ENCODE data around the gene SNX21.
"Not testable (repeated sequence)": the region's sequence is repeated elsewhere in the genome, so short reads cannot be mapped to it uniquely, and the experiment has no call there.

The SNX21 gene

DNA sequence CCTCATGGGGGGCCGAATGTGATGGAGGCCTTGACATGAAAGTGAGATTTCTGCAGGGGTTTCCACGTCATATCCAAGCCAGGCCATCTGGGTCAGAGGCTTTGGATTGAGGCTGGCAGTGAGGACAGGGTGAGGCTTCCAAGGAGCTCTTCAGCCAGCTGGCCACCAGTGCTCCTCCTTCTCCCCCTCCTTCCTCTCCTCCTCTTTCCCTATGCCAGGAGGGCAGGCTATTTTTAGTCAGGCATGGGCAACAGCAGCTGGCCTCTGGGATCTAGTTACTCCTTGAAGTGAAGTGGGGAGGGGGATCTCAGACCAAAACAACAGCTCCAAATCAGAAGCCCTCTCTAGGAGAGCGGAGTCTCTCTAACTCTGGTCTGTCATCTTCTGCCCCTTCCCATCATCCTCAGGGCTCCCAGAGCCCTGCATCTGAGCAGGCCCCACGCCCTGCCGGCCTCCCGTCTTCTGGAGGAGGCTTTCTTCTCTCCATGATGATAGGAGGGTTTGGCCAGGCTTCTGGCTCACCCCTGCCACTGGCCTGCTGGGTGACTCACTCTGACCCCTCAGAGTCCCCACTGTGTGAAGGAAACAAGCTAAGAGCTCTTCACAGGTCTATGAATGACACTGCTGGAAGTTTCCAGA lies 7.1 kb upstream of the SNX21 start:
- DNase-seq (ENCODE audit: extremely low read depth, low read depth) = no peak
- TF ChIP-seq, protein P1, sequence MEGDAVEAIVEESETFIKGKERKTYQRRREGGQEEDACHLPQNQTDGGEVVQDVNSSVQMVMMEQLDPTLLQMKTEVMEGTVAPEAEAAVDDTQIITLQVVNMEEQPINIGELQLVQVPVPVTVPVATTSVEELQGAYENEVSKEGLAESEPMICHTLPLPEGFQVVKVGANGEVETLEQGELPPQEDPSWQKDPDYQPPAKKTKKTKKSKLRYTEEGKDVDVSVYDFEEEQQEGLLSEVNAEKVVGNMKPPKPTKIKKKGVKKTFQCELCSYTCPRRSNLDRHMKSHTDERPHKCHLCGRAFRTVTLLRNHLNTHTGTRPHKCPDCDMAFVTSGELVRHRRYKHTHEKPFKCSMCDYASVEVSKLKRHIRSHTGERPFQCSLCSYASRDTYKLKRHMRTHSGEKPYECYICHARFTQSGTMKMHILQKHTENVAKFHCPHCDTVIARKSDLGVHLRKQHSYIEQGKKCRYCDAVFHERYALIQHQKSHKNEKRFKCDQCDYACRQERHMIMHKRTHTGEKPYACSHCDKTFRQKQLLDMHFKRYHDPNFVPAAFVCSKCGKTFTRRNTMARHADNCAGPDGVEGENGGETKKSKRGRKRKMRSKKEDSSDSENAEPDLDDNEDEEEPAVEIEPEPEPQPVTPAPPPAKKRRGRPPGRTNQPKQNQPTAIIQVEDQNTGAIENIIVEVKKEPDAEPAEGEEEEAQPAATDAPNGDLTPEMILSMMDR (IDR thresholded peaks at IDR 0.05; ENCODE audit: low read depth, low read length) = no peak

- TF ChIP-seq, protein P1 (IDR thresholded peaks at IDR 0.05; ENCODE audit: low read depth, low read length) = no peak
- no peak for DNase-seq (ENCODE audit: extremely low read depth, low read depth)
Observed at GRCh38 chr20:45827030-45827652, 6.5 kb upstream of the SNX21 start, which contains the start of gene TNNC2. TNNC2 (minus strand) TSS chr20:45827312; CDS start chr20:45827248, 64 bp downstream.

- no peak for DNase-seq (ENCODE audit: extremely low read depth, low read depth)
- TF ChIP-seq, protein P1 (IDR thresholded peaks at IDR 0.05; ENCODE audit: low read depth, low read length) = no peak
Observed at GRCh38 chr20:45827712-45828111, 5.9 kb upstream of the SNX21 start.

DNA sequence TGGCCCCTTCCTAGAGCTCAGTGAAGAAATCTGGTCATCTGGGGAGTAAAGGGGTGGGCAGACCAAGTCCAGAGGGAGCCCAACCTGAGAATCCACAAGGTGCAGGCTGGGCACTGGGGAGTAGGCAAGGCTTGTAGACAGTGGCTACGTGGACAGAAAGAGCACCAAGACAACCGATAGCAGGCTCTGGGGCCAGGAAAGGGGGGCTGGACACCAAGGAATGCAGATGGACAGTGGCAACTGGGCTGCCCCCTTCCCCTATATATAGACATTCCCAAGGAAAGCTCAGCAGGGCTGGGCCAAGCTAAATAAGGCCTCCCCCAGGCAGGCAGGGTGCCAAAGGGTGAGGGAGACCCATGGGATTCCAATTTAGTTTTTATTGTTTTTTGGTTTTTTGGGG lies 5.0 kb upstream of the SNX21 start:
- no peak for DNase-seq (ENCODE audit: extremely low read depth, low read depth)
- TF ChIP-seq, protein P1 (IDR thresholded peaks at IDR 0.05; ENCODE audit: low read depth, low read length) = no peak

- DNase-seq (ENCODE audit: extremely low read depth, low read depth) = not testable (repeated sequence)
Observed at GRCh38 chr20:45829673-45830106, 3.9 kb upstream of the SNX21 start.

DNA sequence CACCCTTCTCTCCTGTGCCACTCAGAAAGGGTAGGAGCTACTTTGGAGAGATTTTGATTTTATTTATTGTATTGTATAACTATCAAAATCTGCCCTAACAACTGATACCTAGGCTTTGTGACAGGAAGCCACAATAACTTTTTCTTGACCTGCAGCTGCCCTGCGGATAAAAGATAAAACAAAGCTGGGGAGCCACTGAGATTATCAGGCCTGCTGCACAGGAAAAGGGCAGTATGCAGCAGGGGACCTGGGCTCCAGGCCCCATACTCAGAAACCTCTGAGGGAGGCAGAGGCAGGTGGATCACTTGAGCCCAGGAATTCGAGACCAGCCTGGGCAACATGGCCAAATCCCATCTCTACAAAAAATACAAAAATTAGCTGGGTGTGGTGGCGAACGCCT lies 980 bp upstream of the SNX21 start:
- no peak for DNase-seq (ENCODE audit: extremely low read depth, low read depth)
- TF ChIP-seq, protein P1 (IDR thresholded peaks at IDR 0.05; ENCODE audit: low read depth, low read length) = no peak

GRCh38 chr20:45833883-45834796 lies 541 bp downstream of the SNX21 start:
- DNase-seq (ENCODE audit: extremely low read depth, low read depth) = no peak
- TF ChIP-seq, protein P1 (IDR thresholded peaks at IDR 0.05; ENCODE audit: low read depth, low read length) = no peak

Data from AG09319 (cell line).